HG03066 (cell line): ENCODE measurements around the gene CD52.

Source experiments
- ATAC-seq: cut with Tn5 transposase; IDR thresholded peaks from one replicate; pipeline ENCODE4 v1.9.1; 2021; ENCODE audit warnings: low read depth; ENCODE audit not compliant: unreplicated experiment

Gene CD52, protein sequence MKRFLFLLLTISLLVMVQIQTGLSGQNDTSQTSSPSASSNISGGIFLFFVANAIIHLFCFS

GRCh38 chr1:26317612-26318337 lies at the start of gene CD52:
CD52 (plus strand) TSS chr1:26317958; CDS start chr1:26318018, 60 bp downstream.
- no peak for ATAC-seq

DNA sequence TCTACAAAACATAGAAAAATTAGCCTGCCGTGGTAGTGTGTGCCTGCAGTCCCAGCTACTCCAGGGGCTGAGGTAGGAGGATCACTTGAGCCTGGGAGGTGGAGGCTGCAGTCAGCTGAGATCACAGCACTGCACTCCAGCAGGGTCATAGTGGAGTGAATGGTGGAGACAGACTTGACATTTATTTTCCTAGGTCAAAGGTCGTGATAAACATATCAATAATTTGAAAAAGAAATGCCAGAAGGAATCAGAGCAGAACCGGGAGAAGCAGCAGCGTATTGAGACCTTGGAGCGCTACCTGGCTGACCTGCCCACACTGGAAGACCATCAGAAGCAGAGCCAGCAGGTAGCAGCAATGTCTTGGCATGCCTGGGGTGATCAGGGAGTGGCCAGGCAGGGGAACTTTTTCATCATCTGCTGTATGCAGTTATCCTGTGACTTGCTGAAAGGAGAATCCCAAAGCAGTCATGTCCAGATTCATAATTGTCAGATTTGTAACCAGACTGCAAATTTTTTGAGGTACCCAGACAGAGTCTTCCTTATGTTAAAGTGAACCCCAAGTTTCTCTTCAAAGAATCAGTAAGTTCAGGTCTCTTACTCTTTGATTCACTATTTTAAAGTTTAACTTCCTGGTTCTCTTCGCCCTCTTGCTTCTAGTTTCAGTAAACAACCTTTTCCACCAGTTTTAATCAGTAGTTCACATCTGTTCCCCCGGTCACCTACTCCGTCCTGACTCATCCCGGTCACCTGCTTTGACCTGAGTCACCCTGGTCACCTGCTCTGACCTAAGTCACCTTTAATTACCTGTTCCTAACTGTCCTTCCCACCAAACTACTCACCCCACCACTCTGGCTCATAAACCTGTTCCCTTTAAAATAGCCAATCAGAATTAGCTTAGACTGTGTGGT lies 49.2 kb upstream of the CD52 start:
- ATAC-seq, result no peak

GRCh38 chr1:26269198-26269550 lies 48.6 kb upstream of the CD52 start:
- no peak for ATAC-seq

GRCh38 chr1:26274801-26275425 lies 42.8 kb upstream of the CD52 start:
- no peak for ATAC-seq

GRCh38 chr1:26275580-26276431 lies 42.0 kb upstream of the CD52 start:
- no peak for ATAC-seq

DNA sequence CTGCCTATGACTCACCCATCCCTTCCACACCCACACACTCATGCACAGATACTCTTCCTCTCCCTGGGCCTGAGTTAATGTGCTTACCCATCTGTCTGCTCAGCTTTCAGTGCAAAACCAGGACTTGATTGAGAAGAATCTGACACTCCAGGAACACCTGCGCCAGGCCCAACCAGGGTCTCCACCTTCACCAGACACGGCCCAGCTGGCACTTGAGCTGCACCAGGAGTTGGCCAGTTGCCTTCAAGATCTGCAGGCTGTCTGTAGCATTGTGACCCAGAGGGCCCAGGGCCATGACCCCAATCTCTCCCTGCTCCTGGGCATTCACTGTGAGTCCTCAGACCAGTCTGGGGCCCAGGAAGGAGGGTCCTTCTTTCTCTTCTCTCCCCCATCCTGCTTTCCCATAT lies 41.3 kb upstream of the CD52 start:
- no peak for ATAC-seq

GRCh38 chr1:26277261-26277661 lies 40.5 kb upstream of the CD52 start:
- ATAC-seq, result no peak

GRCh38 chr1:26277719-26278118 lies 40.0 kb upstream of the CD52 start:
- ATAC-seq, result no peak

GRCh38 chr1:26278303-26278702 lies 39.5 kb upstream of the CD52 start:
- ATAC-seq, result no peak

GRCh38 chr1:26278724-26279455 lies 38.9 kb upstream of the CD52 start:
- ATAC-seq, result no peak

GRCh38 chr1:26279456-26280332 lies 38.1 kb upstream of the CD52 start, which contains the start of gene SH3BGRL3:
SH3BGRL3 (plus strand) TSS chr1:26280086; CDS start chr1:26280156, 70 bp downstream.
- peak; percentile 69 for ATAC-seq

DNA sequence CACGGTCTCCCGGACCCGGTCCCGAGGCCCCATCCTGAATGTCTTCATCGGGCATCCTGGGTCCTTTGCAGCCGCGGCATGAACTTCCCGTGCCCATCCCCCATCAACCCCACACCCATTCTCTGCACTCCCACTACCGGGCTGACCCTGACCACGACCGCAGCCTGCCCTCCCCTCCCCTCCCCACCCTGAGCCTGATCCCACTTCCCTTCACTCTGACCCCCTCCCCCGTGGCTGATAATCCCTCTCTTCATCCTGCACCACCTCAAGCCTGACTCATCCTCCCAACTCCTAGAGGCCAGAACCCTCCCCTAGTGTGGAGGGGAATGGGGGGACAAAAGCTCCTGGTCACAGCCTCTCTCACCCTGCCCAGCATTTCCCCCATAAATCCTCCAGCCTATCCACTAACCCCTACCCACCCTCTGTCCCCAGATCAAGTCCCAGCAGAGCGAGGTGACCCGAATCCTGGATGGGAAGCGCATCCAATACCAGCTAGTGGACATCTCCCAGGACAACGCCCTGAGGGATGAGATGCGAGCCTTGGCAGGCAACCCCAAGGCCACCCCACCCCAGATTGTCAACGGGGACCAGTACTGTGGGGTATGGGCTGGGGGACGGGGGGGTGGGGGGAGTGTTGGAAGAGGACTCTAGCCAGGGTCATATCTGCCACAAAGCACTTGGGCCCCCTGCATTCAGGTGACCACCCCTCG lies 37.3 kb upstream of the CD52 start:
- no peak for ATAC-seq

- ATAC-seq, result no peak
These were observed 36.4 kb upstream of the CD52 start for GRCh38 chr1:26281091-26281958.

GRCh38 chr1:26281971-26282370 lies 35.8 kb upstream of the CD52 start:
- ATAC-seq, result no peak

- no peak for ATAC-seq
These were observed 35.3 kb upstream of the CD52 start for GRCh38 chr1:26282401-26282918.

DNA sequence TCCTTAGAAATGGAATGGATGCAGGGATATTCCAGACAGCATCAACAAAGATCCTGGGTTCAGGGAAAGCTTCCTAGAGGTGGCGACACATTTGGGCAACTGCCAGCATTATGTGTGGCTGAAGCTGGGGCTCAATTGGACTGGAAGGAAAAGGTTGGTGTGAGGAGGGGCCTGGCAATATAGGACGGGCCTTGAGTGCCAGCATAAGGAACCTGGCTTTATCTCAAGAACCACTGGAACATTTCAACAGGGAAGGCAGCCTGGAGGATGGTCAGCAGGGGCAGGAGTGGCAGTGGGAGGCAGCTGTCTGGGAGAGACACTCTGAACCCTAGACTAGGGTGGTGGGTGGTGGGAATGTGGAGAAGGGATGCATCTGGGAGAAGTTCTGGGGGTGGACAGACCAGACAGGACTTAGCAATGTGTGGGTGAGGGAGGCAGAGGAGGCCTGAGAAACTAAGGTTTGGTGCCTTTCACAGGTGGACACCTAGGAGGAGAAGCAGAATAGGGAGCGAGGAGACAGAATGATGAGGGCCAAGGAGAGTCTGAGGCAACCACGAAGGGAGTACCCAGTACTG lies 34.4 kb upstream of the CD52 start:
- ATAC-seq, result no peak
